ENCODE measurements around the gene MAP4K5. TPM values are rescaled to one million over a fixed set of nuclear protein-coding genes. Genes with fewer than 3 reads are reported as not detected.

The MAP4K5 gene
- total RNA-seq, 1 experiment from 2014 or later: 42.8 TPM

DNA sequence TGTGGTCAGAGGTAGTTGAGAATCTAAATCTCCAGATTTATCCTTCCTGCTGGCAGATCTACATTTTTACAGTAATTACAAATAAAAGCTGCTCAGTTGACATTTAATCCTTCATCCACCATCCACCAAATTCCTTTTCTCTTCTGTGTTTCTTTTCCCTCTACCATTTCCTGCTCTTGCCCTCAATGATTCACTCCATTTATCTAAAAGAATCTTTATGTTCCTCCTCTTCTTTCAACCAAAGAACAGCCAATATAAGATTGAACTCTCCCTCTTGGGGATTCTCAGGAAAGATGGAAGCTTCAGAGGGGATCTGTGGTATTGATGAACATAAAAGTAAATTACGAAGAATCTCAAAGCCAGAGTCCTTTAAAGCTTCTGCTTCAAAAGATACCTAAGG is 4.4 kb downstream of the MAP4K5 start:
- H3K36me3 Mint-ChIP-seq: no peaks in the 10 kb centered on the region
- DNase-seq (ENCODE audit: low spot score): no peak
- CTCF ChIA-PET: interaction anchor here (0.6 to 2.2 kb wide), 5 partner anchors 200 to 585 kb away, joined by 3 to 10 read pairs (median 4); no protein-coding TSS in a partner anchor
- H3K27ac Mint-ChIP-seq: no peak overlapping the region
- H3K27me3 Mint-ChIP-seq (ENCODE audit: low read depth): no peaks in the 10 kb centered on the region
- no peak overlapping the region for H3K4me3 Mint-ChIP-seq
- POLR2A ChIA-PET: interaction anchor here (0.6 to 1.0 kb wide), 2 partner anchors 51 to 216 kb away, joined by 3 read pairs; partner anchors contain the start of genes DMAC2L and L2HGDH
- peaks cover 54% of the 10 kb centered on the region for H3K4me1 Mint-ChIP-seq
- ATAC-seq: no peak
- no peaks in the 10 kb centered on the region for H3K9me3 Mint-ChIP-seq
- no peak for TF ChIP-seq ARID4B (CRISPR knock-in tag; IDR thresholded peaks at IDR 0.05; ENCODE audit: borderline replicate concordance)
- no peak for TF ChIP-seq NR3C1 (CRISPR knock-in tag; conservative IDR thresholded peaks at IDR 0.05; ENCODE audit: low read depth)
- TF ChIP-seq GTF2I (CRISPR knock-in tag; conservative IDR thresholded peaks at IDR 0.05): no peak
- TF ChIP-seq ZNF138 (CRISPR knock-in tag; conservative IDR thresholded peaks at IDR 0.05): no peak
- TF ChIP-seq ZNF281 (CRISPR knock-in tag; IDR thresholded peaks at IDR 0.05): no peak
- TF ChIP-seq EMX1 (CRISPR knock-in tag; IDR thresholded peaks at IDR 0.05): no peak
- TF ChIP-seq CREM (CRISPR knock-in tag; IDR thresholded peaks at IDR 0.05): no peak
- TF ChIP-seq ZNF512 (CRISPR knock-in tag; IDR thresholded peaks at IDR 0.05; ENCODE audit: borderline replicate concordance): no peak
- TF ChIP-seq, protein P1, sequence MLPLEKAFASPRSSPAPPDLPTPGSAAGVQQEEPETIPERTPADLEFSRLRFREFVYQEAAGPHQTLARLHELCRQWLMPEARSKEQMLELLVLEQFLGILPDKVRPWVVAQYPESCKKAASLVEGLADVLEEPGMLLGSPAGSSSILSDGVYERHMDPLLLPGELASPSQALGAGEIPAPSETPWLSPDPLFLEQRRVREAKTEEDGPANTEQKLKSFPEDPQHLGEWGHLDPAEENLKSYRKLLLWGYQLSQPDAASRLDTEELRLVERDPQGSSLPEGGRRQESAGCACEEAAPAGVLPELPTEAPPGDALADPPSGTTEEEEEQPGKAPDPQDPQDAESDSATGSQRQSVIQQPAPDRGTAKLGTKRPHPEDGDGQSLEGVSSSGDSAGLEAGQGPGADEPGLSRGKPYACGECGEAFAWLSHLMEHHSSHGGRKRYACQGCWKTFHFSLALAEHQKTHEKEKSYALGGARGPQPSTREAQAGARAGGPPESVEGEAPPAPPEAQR (CRISPR knock-in tag; IDR thresholded peaks at IDR 0.05): no peak
- TF ChIP-seq, protein P2, sequence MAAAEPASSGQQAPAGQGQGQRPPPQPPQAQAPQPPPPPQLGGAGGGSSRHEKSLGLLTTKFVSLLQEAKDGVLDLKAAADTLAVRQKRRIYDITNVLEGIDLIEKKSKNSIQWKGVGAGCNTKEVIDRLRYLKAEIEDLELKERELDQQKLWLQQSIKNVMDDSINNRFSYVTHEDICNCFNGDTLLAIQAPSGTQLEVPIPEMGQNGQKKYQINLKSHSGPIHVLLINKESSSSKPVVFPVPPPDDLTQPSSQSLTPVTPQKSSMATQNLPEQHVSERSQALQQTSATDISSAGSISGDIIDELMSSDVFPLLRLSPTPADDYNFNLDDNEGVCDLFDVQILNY (CRISPR knock-in tag; IDR thresholded peaks at IDR 0.05): no peak
- TF ChIP-seq USF1 (CRISPR knock-in tag; IDR thresholded peaks at IDR 0.05): no peak
- TF ChIP-seq ATF1 (CRISPR knock-in tag; IDR thresholded peaks at IDR 0.05): no peak
- no peak for TF ChIP-seq MLX (CRISPR knock-in tag; IDR thresholded peaks at IDR 0.05)
- TF ChIP-seq, protein P3, sequence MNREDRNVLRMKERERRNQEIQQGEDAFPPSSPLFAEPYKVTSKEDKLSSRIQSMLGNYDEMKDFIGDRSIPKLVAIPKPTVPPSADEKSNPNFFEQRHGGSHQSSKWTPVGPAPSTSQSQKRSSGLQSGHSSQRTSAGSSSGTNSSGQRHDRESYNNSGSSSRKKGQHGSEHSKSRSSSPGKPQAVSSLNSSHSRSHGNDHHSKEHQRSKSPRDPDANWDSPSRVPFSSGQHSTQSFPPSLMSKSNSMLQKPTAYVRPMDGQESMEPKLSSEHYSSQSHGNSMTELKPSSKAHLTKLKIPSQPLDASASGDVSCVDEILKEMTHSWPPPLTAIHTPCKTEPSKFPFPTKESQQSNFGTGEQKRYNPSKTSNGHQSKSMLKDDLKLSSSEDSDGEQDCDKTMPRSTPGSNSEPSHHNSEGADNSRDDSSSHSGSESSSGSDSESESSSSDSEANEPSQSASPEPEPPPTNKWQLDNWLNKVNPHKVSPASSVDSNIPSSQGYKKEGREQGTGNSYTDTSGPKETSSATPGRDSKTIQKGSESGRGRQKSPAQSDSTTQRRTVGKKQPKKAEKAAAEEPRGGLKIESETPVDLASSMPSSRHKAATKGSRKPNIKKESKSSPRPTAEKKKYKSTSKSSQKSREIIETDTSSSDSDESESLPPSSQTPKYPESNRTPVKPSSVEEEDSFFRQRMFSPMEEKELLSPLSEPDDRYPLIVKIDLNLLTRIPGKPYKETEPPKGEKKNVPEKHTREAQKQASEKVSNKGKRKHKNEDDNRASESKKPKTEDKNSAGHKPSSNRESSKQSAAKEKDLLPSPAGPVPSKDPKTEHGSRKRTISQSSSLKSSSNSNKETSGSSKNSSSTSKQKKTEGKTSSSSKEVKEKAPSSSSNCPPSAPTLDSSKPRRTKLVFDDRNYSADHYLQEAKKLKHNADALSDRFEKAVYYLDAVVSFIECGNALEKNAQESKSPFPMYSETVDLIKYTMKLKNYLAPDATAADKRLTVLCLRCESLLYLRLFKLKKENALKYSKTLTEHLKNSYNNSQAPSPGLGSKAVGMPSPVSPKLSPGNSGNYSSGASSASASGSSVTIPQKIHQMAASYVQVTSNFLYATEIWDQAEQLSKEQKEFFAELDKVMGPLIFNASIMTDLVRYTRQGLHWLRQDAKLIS (CRISPR knock-in tag; IDR thresholded peaks at IDR 0.05; ENCODE audit: borderline replicate concordance): no peak
- no peak for TF ChIP-seq ZNF425 (CRISPR knock-in tag; conservative IDR thresholded peaks at IDR 0.05)
